ENCODE results near the gene MATN3.

GRCh38 chr2:19989342-19989666 is 23.2 kb downstream of the MATN3 start:
- TF ChIP-seq, protein P1, sequence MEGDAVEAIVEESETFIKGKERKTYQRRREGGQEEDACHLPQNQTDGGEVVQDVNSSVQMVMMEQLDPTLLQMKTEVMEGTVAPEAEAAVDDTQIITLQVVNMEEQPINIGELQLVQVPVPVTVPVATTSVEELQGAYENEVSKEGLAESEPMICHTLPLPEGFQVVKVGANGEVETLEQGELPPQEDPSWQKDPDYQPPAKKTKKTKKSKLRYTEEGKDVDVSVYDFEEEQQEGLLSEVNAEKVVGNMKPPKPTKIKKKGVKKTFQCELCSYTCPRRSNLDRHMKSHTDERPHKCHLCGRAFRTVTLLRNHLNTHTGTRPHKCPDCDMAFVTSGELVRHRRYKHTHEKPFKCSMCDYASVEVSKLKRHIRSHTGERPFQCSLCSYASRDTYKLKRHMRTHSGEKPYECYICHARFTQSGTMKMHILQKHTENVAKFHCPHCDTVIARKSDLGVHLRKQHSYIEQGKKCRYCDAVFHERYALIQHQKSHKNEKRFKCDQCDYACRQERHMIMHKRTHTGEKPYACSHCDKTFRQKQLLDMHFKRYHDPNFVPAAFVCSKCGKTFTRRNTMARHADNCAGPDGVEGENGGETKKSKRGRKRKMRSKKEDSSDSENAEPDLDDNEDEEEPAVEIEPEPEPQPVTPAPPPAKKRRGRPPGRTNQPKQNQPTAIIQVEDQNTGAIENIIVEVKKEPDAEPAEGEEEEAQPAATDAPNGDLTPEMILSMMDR (IDR thresholded peaks at IDR 0.05; ENCODE audit: low read depth, low read length), result no peak
- TF ChIP-seq EZH2phosphoT487 (IDR thresholded peaks at IDR 0.05; ENCODE audit: low read depth), result no peak

Measured in OCI-LY3 (cell line).